PC-9 (cell line): ENCODE results near the gene C1orf185. TPM values are rescaled to one million over a fixed set of nuclear protein-coding genes. Genes with fewer than 3 reads are reported as not detected.
"Not testable (repeated sequence)": the region's sequence is repeated elsewhere in the genome, so short reads cannot be mapped to it uniquely, and the experiment has no call there.

Source experiments
- BruUV-seq: library from RNA; stranded (reverse); fragments of 400-500 nt; replicated peaks from 2 replicates; lab custom pipeline; 2021; lab: Mats Ljungman, UMichigan
- CTCF ChIA-PET: fragments of 300-600 bp; sonication (Branson Sonifier 250); formaldehyde crosslinking; loops from one replicate; lab custom pipeline; 2022; ENCODE audit warnings: antibody characterized with exemption; lab: Charles Lee
- POLR2A ChIA-PET: fragments of 300-600 bp; sonication (Branson Sonifier 250); formaldehyde crosslinking; loops from one replicate; lab custom pipeline; 2022; ENCODE audit warnings: antibody characterized with exemption; ENCODE audit not compliant: unreplicated experiment; lab: Charles Lee
- DNase-seq, 2 experiments: peaks; one replicate each; pipeline versions ENCODE4 v3.0.0 to v3.0.0-alpha.2; 2015 to 2022; ENCODE audit warnings: mixed read lengths in 1 of 2
- H2AFZ ChIP-seq: fragments of 200-600 bp; sonication (generic); 2 replicates; pipeline ENCODE4 v1.8.1; 2017; ENCODE audit warnings: antibody characterized with exemption
- H3F3A ChIP-seq: fragments of 200-600 bp; sonication (generic); 2 replicates; pipeline ENCODE4 v1.8.1; 2017; ENCODE audit warnings: antibody characterized with exemption, mild to moderate bottlenecking, low read depth; ENCODE audit not compliant: insufficient read depth
- H3K27ac ChIP-seq: fragments of 200-600 bp; sonication (generic); 2 replicates; pipeline ENCODE4 v1.6.1; 2016; ENCODE audit warnings: mixed run types
- H3K27me3 ChIP-seq: fragments of 200-600 bp; sonication (generic); 2 replicates; pipeline ENCODE4 v1.6.1; 2016; ENCODE audit warnings: low read depth, mixed run types; ENCODE audit not compliant: insufficient read depth
- H3K36me3 ChIP-seq: fragments of 200-600 bp; sonication (generic); 2 replicates; pipeline ENCODE4 v1.6.1; 2016; ENCODE audit warnings: low read depth, mixed run types
- H3K4me1 ChIP-seq: fragments of 200-600 bp; sonication (generic); replicated peaks from 2 replicates; pipeline ENCODE4 v1.6.1; 2016; ENCODE audit warnings: mixed run types; ENCODE audit not compliant: insufficient read depth
- H3K4me2 ChIP-seq: fragments of 200-600 bp; sonication (generic); 2 replicates; pipeline ENCODE4 v1.6.1; 2017; ENCODE audit warnings: mixed run types
- H3K4me3 ChIP-seq: fragments of 200-600 bp; sonication (generic); 2 replicates; pipeline ENCODE4 v1.6.1; 2016; ENCODE audit warnings: mixed run types
- H3K79me2 ChIP-seq: fragments of 200-600 bp; sonication (generic); 2 replicates; pipeline ENCODE4 v1.6.1; 2017; ENCODE audit warnings: low read depth, mixed run types
- H3K9me2 ChIP-seq: fragments of 200-600 bp; sonication (generic); 2 replicates; pipeline ENCODE4 v1.8.1; 2017; ENCODE audit warnings: mild to moderate bottlenecking; ENCODE audit not compliant: insufficient read depth
- H3K9me3 ChIP-seq: fragments of 200-600 bp; sonication (generic); 2 replicates; pipeline ENCODE4 v1.8.1; 2016; ENCODE audit warnings: low read depth; ENCODE audit not compliant: insufficient read depth
- H4K20me1 ChIP-seq: fragments of 200-600 bp; sonication (generic); 2 replicates; pipeline ENCODE4 v1.8.1; 2017; ENCODE audit not compliant: insufficient read depth
- CTCF ChIP-seq: fragments of 200-600 bp; sonication (generic); conservative IDR thresholded peaks from 2 replicates; pipeline ENCODE4 v1.6.1; 2017; ENCODE audit warnings: mixed run types, antibody characterized with exemption, mild to moderate bottlenecking, moderate library complexity
- EZH2 ChIP-seq: fragments of 200-600 bp; sonication (generic); IDR thresholded peaks from 2 replicates; pipeline ENCODE4 v1.8.0; 2017; ENCODE audit warnings: antibody characterized with exemption, low read depth
- intact Hi-C: fragments of 100-400 bp; cut with micrococcal nuclease; formaldehyde crosslinking; loops from one replicate; pipeline ENCODE4 v1.10.0; 2022; ENCODE audit not compliant: unreplicated experiment
- total RNA-seq: library from RNA; stranded (reverse); gene quantifications from 2 replicates; pipeline ENCODE4 v1.2.3, GENCODE V29; 2021

The C1orf185 gene
- total RNA-seq, 1 experiment from 2014 or later: not detected

GRCh38 chr1:51156752-51157151 is 54.7 kb downstream of the C1orf185 start:
- intact Hi-C loops: no loop called here
- no peak for DNase-seq
- Histone ChIP-seq H3K79me2 (no peaks in the 10 kb centered on the region), H3K9me2 (peaks cover 3% of the 10 kb centered on the region; the same call in 1 of the 2 replicates), H3K36me3 (no peaks in the 10 kb centered on the region), H3F3A (no peaks in the 10 kb centered on the region), H2AFZ (no peak overlapping the region), H3K4me3 (no peak overlapping the region), H3K27me3 (no peaks in the 10 kb centered on the region), H3K4me2 (no peak overlapping the region), H4K20me1 (no peaks in the 10 kb centered on the region), H3K9me3 (peaks cover 7% of the 10 kb centered on the region; the same call in 1 of the 2 replicates), H3K4me1 (no peaks in the 10 kb centered on the region), H3K27ac (no peak overlapping the region)
- CTCF ChIA-PET: no interaction called here
- no peak for TF ChIP-seq CTCF
- TF ChIP-seq EZH2: no peak
- no TSS peak for BruUV-seq
- POLR2A ChIA-PET: no interaction called here

- no peaks in the 10 kb centered on the region for H3F3A ChIP-seq
- no peak overlapping the region for H2AFZ ChIP-seq
- H4K20me1 ChIP-seq: no peaks in the 10 kb centered on the region
- BruUV-seq: no TSS peak
- H3K27ac ChIP-seq: no peak overlapping the region
- no peaks in the 10 kb centered on the region for H3K36me3 ChIP-seq
- no peaks in the 10 kb centered on the region for H3K27me3 ChIP-seq
- peaks cover 3% of the 10 kb centered on the region; the same call in 1 of the 2 replicates for H3K9me2 ChIP-seq
- intact Hi-C loops: no loop called here
- no peak overlapping the region for H3K4me3 ChIP-seq
- TF ChIP-seq CTCF (no peak), EZH2 (no peak)
- no peak overlapping the region for H3K4me2 ChIP-seq
- H3K9me3 ChIP-seq: peaks cover 7% of the 10 kb centered on the region; the same call in 1 of the 2 replicates
- DNase-seq: no peak
- no peaks in the 10 kb centered on the region for H3K4me1 ChIP-seq
- no peaks in the 10 kb centered on the region for H3K79me2 ChIP-seq
- ChIA-PET CTCF (no interaction called here), POLR2A (no interaction called here)
These were observed 55.4 kb downstream of the C1orf185 start for GRCh38 chr1:51157395-51157794.

GRCh38 chr1:51158263-51158662 is 56.2 kb downstream of the C1orf185 start:
- H4K20me1 ChIP-seq: no peaks in the 10 kb centered on the region
- H3K9me3 ChIP-seq: peaks cover 7% of the 10 kb centered on the region; the same call in 1 of the 2 replicates
- intact Hi-C loops: no loop called here
- no TSS peak for BruUV-seq
- H3K4me1 ChIP-seq: no peaks in the 10 kb centered on the region
- TF ChIP-seq EZH2 (no peak), CTCF (no peak)
- POLR2A ChIA-PET: interaction anchor here (0.7 kb wide), 1 partner anchor 326 kb away, joined by 7 read pairs; no protein-coding TSS in a partner anchor
- no peak overlapping the region for H3K27ac ChIP-seq
- H3K36me3 ChIP-seq: no peaks in the 10 kb centered on the region
- H2AFZ ChIP-seq: no peak overlapping the region
- CTCF ChIA-PET: interaction anchor here (0.6 kb wide), 1 partner anchor 218 kb away, joined by 6 read pairs; no protein-coding TSS in a partner anchor
- H3F3A ChIP-seq: no peaks in the 10 kb centered on the region
- no peaks in the 10 kb centered on the region for H3K27me3 ChIP-seq
- no peaks in the 10 kb centered on the region for H3K79me2 ChIP-seq
- DNase-seq: no peak
- H3K4me2 ChIP-seq: no peak overlapping the region
- no peak overlapping the region for H3K4me3 ChIP-seq
- peaks cover 3% of the 10 kb centered on the region; the same call in 1 of the 2 replicates for H3K9me2 ChIP-seq

GRCh38 chr1:51162560-51162959 is 60.5 kb downstream of the C1orf185 start:
- H3K27me3 ChIP-seq, H3K9me3 ChIP-seq, H3K9me2 ChIP-seq, POLR2A ChIA-PET, H3K4me3 ChIP-seq, DNase-seq, H2AFZ ChIP-seq, BruUV-seq, intact Hi-C loops, H4K20me1 ChIP-seq, H3K27ac ChIP-seq, H3K4me2 ChIP-seq, H3K79me2 ChIP-seq, H3K36me3 ChIP-seq: not testable (repeated sequence)
- Histone ChIP-seq H3F3A (peaks cover 16% of the 10 kb centered on the region), H3K4me1 (peaks cover 17% of the 10 kb centered on the region)
- CTCF ChIA-PET: interaction anchor here (0.6 kb wide), 2 partner anchors 411 to 770 kb away, joined by 3 read pairs; no protein-coding TSS in a partner anchor
